ENCODE measurements around the gene MTMR10.

GRCh38 chr15:30985081-30985531, 6.3 kb downstream of the MTMR10 start:
- TF ChIP-seq CTCF (IDR thresholded peaks at IDR 0.05) (no peak), POLR2A (IDR thresholded peaks at IDR 0.05) (no peak), POLR2AphosphoS5 (IDR thresholded peaks at IDR 0.05) (no peak)
